A673 (cell line): ENCODE results near the gene NUDT13. TPM values are rescaled to one million over a fixed set of nuclear protein-coding genes. Genes with fewer than 3 reads are reported as not detected.

ENCODE experiments used
- BruUV-seq: library from RNA; stranded (reverse); fragments of 400-500 nt; replicated peaks from 2 replicates; lab custom pipeline; 2021; lab: Mats Ljungman, UMichigan
- CTCF ChIA-PET: fragments of 300-600 bp; sonication (Branson Sonifier 250); formaldehyde crosslinking; loops from one replicate; lab custom pipeline; 2022; ENCODE audit warnings: antibody characterized with exemption; lab: Charles Lee
- POLR2A ChIA-PET: fragments of 300-600 bp; sonication (Branson Sonifier 250); formaldehyde crosslinking; loops from one replicate; lab custom pipeline; 2022; ENCODE audit warnings: antibody characterized with exemption; ENCODE audit not compliant: low non-redundant PET; lab: Charles Lee
- DNase-seq: peaks from one replicate; pipeline ENCODE4 v3.0.0-alpha.2; 2015; ENCODE audit warnings: low spot score
- H3K27ac ChIP-seq: fragments of 200-600 bp; sonication (generic); 2 replicates; pipeline ENCODE4 v1.5.1; 2016; ENCODE audit warnings: mixed run types, low read depth, mild to moderate bottlenecking, mixed read lengths, antibody characterized with exemption, low read length; ENCODE audit not compliant: poor library complexity, severe bottlenecking
- H3K27me3 ChIP-seq: fragments of 200-600 bp; sonication (generic); replicated peaks from 2 replicates; pipeline ENCODE4 v1.6.1; 2017; ENCODE audit warnings: mixed run types, low read depth, mild to moderate bottlenecking, mixed read lengths, antibody characterized with exemption, low read length; ENCODE audit not compliant: insufficient read depth, poor library complexity
- H3K36me3 ChIP-seq: fragments of 200-600 bp; sonication (generic); 2 replicates; pipeline ENCODE4 v1.6.1; 2016; ENCODE audit warnings: mixed run types, mild to moderate bottlenecking, mixed read lengths, antibody characterized with exemption, low read length; ENCODE audit not compliant: insufficient read depth, poor library complexity, severe bottlenecking
- H3K4me1 ChIP-seq: fragments of 200-600 bp; sonication (generic); 2 replicates; pipeline ENCODE4 v1.6.1; 2017; ENCODE audit warnings: mixed run types, mild to moderate bottlenecking, mixed read lengths, antibody characterized with exemption, low read length; ENCODE audit not compliant: insufficient read depth, poor library complexity, severe bottlenecking
- H3K4me3 ChIP-seq: fragments of 200-600 bp; sonication (generic); 2 replicates; pipeline ENCODE4 v1.5.1; 2016; ENCODE audit warnings: low read depth, mixed run types, mild to moderate bottlenecking, mixed read lengths, low read length; ENCODE audit not compliant: poor library complexity, severe bottlenecking
- H3K9me3 ChIP-seq: fragments of 200-600 bp; sonication (generic); 2 replicates; pipeline ENCODE4 v1.6.1; 2016; ENCODE audit warnings: mixed run types, low read depth, mild to moderate bottlenecking, mixed read lengths, antibody characterized with exemption, low read length; ENCODE audit not compliant: poor library complexity, severe bottlenecking
- CTCF ChIP-seq: fragments of 300-800, 200-600 bp; sonication (generic); conservative IDR thresholded peaks from 2 replicates; pipeline ENCODE4 v1.5.1; 2017; ENCODE audit warnings: low read depth, mild to moderate bottlenecking, antibody characterized with exemption, low read length, moderate library complexity, mixed read lengths
- EZH2 ChIP-seq: fragments of 200-600 bp; sonication (generic); IDR thresholded peaks from 2 replicates; pipeline ENCODE4 v1.6.1; 2017; ENCODE audit warnings: borderline replicate concordance, low read depth, mild to moderate bottlenecking, mixed read lengths, antibody characterized with exemption, low read length; ENCODE audit not compliant: poor library complexity, severe bottlenecking
- intact Hi-C: fragments of 100-400 bp; cut with micrococcal nuclease; formaldehyde crosslinking; loops from one replicate; pipeline ENCODE4 v1.10.0; 2022; ENCODE audit not compliant: unreplicated experiment
- total RNA-seq: library from RNA; stranded (reverse); gene quantifications from 2 replicates; pipeline ENCODE4 v1.2.3, GENCODE V29; 2021

Gene NUDT13
- total RNA-seq, 1 experiment from 2014 or later = 2.0 TPM

GRCh38 chr10:73084209-73084608 is 26.0 kb upstream of the NUDT13 start:
- Histone ChIP-seq H3K36me3 (no peaks in the 10 kb centered on the region), H3K4me3 (no peak overlapping the region), H3K9me3 (no peaks in the 10 kb centered on the region), H3K4me1 (peaks cover 10% of the 10 kb centered on the region), H3K27me3 (no peaks in the 10 kb centered on the region), H3K27ac (no peak overlapping the region)
- no TSS peak for BruUV-seq
- no peak for TF ChIP-seq EZH2
- no peak for TF ChIP-seq CTCF
- CTCF ChIA-PET = no interaction called here
- POLR2A ChIA-PET = no interaction called here
- intact Hi-C loops = no loop called here
- DNase-seq = no peak

- Histone ChIP-seq H3K9me3 (no peaks in the 10 kb centered on the region), H3K4me1 (peaks cover 10% of the 10 kb centered on the region), H3K4me3 (no peak overlapping the region), H3K27ac (no peak overlapping the region), H3K36me3 (no peaks in the 10 kb centered on the region), H3K27me3 (no peaks in the 10 kb centered on the region)
- no peak for DNase-seq
- intact Hi-C loops = no loop called here
- ChIA-PET CTCF (no interaction called here), POLR2A (no interaction called here)
- no peak for TF ChIP-seq EZH2
- no TSS peak for BruUV-seq
Measured at GRCh38 chr10:73086816-73087215, 23.4 kb upstream of the NUDT13 start.

- no peaks in the 10 kb centered on the region for H3K27me3 ChIP-seq
- CTCF ChIA-PET = no interaction called here
- DNase-seq = no peak
- H3K4me1 ChIP-seq = peaks cover 6% of the 10 kb centered on the region
- no peaks in the 10 kb centered on the region for H3K9me3 ChIP-seq
- no TSS peak for BruUV-seq
- TF ChIP-seq CTCF (no peak), EZH2 (no peak)
- H3K27ac ChIP-seq = no peak overlapping the region
- H3K36me3 ChIP-seq = no peaks in the 10 kb centered on the region
- POLR2A ChIA-PET = no interaction called here
- intact Hi-C loops = no loop called here
- no peak overlapping the region for H3K4me3 ChIP-seq
Measured at GRCh38 chr10:73088304-73088703, 22.0 kb upstream of the NUDT13 start.

- no peak overlapping the region for H3K4me3 ChIP-seq
- no peak for DNase-seq
- TF ChIP-seq CTCF (no peak), EZH2 (no peak)
- intact Hi-C loops = no loop called here
- H3K9me3 ChIP-seq = no peaks in the 10 kb centered on the region
- POLR2A ChIA-PET = no interaction called here
- H3K27ac ChIP-seq = no peak overlapping the region
- no peaks in the 10 kb centered on the region for H3K27me3 ChIP-seq
- BruUV-seq = no TSS peak
- peaks cover 10% of the 10 kb centered on the region for H3K4me1 ChIP-seq
- H3K36me3 ChIP-seq = no peaks in the 10 kb centered on the region
- CTCF ChIA-PET = no interaction called here
Measured at GRCh38 chr10:73092830-73093229, 17.4 kb upstream of the NUDT13 start.
